Measurements from ENCODE around the gene PLCH2. TPM values are rescaled to one million over a fixed set of nuclear protein-coding genes. Genes with fewer than 3 reads are reported as not detected.

PLCH2 gene
- total RNA-seq, 2 donors from 2014 or later = 2.0 to 3.8 TPM

DNA sequence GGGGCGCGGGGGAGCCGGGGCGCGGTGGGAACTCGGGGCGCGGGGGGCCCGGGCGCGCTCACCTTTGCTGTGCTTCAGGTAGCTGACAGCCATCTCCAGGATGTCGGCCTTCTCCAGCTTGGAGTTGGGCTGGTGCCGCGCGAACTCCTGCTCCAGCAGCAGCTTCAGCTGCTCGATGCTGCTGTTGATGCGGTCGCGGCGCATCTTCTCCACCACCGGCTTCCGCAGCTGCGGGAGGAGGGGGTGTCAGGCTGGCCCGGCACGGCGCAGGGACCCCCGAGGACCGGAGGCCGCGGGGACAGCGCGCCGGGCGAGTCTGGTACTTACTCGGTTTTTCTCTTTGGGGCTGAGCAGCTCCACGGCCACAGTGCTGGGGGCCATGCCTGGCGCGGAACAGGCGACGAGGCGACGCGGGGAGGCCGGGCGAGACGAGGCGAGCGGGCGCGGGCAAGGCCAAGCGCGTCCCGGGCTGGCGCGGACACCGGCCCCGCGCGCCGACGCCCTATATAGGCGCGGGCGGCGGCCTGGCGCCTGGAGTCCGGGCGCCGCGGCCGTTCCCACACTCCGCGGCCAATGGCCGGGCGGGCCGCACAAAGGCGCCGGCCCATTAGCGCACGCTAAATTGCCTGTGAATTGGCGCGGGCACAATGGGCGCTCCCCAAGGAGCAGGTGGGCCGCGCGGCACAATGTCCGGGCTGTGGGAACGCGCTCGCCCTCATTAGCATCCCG, 53.9 kb downstream of the PLCH2 start, which contains the start of gene HES5:
Gene HES5 (minus strand): TSS at position 480 of the 729 bp plus-strand sequence. CDS start 99 bp downstream, at position 381.
- Histone ChIP-seq H3K4me3 (peak within 1 kb of the TSS; percentile 28), H3K9ac (ENCODE audit: low read depth in 2 of 2, low read length in 2 of 2) (peak within 1 kb of the TSS; percentile 56 to 68), H3K27ac (no peak within 1 kb of the TSS), H3K4me1 (peaks cover 9% of the 10 kb centered on the region), H3K36me3 (no peaks in the 10 kb centered on the region), H3K27me3 (peaks cover 19% of the 10 kb centered on the region), H3K9me3 (no peaks in the 10 kb centered on the region)
- TF ChIP-seq, protein P1, sequence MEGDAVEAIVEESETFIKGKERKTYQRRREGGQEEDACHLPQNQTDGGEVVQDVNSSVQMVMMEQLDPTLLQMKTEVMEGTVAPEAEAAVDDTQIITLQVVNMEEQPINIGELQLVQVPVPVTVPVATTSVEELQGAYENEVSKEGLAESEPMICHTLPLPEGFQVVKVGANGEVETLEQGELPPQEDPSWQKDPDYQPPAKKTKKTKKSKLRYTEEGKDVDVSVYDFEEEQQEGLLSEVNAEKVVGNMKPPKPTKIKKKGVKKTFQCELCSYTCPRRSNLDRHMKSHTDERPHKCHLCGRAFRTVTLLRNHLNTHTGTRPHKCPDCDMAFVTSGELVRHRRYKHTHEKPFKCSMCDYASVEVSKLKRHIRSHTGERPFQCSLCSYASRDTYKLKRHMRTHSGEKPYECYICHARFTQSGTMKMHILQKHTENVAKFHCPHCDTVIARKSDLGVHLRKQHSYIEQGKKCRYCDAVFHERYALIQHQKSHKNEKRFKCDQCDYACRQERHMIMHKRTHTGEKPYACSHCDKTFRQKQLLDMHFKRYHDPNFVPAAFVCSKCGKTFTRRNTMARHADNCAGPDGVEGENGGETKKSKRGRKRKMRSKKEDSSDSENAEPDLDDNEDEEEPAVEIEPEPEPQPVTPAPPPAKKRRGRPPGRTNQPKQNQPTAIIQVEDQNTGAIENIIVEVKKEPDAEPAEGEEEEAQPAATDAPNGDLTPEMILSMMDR (IDR thresholded peaks at IDR 0.05) = no peak
- peak; percentile 66 for DNase-seq
- intact Hi-C loops (cut with DNase I) = no loop called here

DNA sequence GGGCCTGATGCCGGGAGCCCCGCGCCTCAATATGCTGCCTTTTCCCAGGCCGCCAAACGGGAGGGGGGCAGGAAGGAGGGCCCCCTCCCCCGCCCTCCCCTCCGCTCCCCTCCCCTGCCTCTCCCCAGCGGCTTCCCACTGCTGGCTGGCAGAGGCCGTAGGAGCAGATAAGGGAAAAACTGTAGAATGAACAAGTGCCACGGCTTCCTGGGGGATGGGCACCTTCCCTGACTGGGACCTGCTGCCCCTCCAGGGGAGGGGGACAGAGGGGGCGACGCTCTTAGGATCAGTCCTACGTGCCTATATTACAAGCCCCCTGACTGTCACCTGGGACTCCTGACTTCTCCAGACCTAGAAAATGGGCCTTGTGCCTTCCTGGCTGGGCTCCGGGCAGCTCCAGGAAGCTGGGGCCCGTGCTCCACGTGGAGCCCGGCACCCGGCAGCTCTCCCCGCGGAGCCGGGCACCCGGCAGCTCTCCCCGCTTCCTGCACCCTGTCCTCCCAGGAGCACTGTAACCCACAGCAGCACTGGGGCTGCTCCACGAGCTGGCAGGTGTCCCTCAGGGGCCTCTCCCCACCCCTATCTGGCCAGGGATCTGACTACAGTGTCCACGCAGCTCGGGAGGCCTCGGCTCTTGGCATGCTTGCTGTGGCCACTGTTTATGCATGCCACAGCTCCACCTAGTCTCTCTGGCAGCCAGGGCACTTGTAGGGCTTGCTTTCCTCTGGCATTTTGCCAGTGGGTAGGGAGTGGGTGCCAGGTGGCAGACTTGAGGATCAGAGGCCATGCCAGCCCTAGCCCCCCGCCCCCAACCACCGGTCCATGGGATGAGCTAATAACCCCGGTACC, 54.6 kb downstream of the PLCH2 start:
- peak overlapping the region; percentile 28 for H3K4me3 ChIP-seq
- H3K9me3 ChIP-seq = no peaks in the 10 kb centered on the region
- DNase-seq = peak; percentile 65
- peak overlapping the region; percentile 1 to 56 for H3K9ac ChIP-seq (ENCODE audit: low read depth in 2 of 2, low read length in 2 of 2)
- intact Hi-C loops (cut with DNase I) = no loop called here
- H3K4me1 ChIP-seq = peaks cover 14% of the 10 kb centered on the region
- H3K27me3 ChIP-seq = peaks cover 23% of the 10 kb centered on the region
- H3K27ac ChIP-seq = no peak overlapping the region
- no peaks in the 10 kb centered on the region for H3K36me3 ChIP-seq
- TF ChIP-seq, protein P1 (IDR thresholded peaks at IDR 0.05) = no peak

DNA sequence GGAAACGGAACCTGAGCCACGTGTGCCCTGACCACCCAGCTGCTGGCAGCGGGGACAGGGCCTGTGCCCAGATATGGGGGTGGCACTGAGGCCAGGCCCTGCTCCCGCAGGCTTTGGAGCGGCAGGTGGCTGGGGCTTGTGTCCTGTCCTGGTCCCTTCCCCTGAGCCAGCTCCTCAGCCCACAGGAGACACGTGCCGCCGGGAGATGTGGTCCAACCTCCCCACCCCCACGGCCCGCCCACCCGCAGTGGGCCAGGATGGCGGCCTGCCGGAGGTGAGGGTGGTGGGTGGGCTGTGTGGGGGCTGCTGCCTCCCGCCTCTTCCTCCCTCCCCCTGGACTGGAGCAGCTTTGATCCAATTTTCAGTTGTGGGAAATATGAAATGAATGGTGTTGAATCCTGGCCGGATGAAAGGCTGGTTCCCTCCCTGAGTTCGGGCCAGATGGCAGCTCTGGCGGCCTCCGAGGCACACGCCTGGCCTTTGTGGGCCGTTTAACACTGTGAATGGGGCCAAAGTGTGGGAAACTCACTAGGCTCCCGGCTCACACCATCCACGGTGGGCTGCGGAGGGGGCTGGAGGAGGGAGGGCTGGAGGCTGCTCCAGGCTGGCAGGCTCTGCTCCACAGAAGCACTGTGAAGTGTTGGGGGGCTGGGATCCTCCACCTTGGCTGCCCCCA, 56.5 kb downstream of the PLCH2 start:
- H3K4me1 ChIP-seq = peaks cover 14% of the 10 kb centered on the region
- no peaks in the 10 kb centered on the region for H3K9me3 ChIP-seq
- peaks cover 24% of the 10 kb centered on the region for H3K27me3 ChIP-seq
- no peak for DNase-seq
- intact Hi-C loops (cut with DNase I) = no loop called here
- H3K27ac ChIP-seq = no peak overlapping the region
- H3K36me3 ChIP-seq = no peaks in the 10 kb centered on the region
- H3K4me3 ChIP-seq = no peak overlapping the region
- no peak overlapping the region for H3K9ac ChIP-seq (ENCODE audit: low read depth in 2 of 2, low read length in 2 of 2)
- TF ChIP-seq, protein P1 (IDR thresholded peaks at IDR 0.05) = no peak

DNA sequence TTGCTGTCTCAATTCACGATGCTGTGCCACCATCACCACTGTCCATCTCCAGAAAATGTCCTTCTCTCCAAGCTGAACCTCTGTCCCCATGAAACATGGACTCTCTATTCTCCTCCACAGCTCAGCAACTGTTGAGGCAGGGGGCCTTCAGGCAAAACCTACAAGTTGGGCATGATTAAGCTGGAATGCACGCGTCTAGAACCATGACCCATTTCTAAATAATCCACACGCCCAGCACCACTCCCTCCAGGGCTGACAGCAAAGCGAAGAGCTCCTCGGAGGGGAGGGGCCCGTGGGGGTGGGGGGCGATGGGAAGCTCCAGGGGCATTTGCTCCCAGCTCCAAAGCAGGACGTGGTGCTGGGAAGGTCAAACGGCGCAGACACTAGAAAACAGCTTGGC, 57.3 kb downstream of the PLCH2 start:
- TF ChIP-seq, protein P1 (IDR thresholded peaks at IDR 0.05) = no peak
- Histone ChIP-seq H3K36me3 (no peaks in the 10 kb centered on the region), H3K4me1 (peaks cover 14% of the 10 kb centered on the region), H3K27me3 (peaks cover 24% of the 10 kb centered on the region), H3K4me3 (no peak overlapping the region), H3K27ac (no peak overlapping the region), H3K9me3 (no peaks in the 10 kb centered on the region), H3K9ac (ENCODE audit: low read depth in 2 of 2, low read length in 2 of 2) (no peak overlapping the region)
- intact Hi-C loops (cut with DNase I) = no loop called here
- DNase-seq = no peak

DNA sequence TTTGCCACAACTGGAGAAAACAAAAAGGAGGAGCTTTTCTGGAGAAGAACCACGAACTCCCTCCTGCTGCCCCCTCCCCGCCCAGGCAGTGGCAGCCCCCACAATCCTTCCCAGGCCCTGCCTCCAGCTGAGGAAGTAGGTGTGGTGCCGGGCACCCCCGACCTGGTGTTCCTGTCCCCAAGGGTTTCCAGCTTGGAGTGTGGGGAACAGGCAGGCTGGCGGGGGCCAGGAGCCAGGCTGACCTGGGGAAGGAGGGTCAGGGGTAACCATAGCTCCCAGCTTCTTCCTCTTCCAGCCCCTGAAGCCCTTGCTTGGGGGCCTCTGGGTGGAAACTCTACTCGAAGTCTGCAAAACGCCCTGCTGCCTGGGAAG, 58.2 kb downstream of the PLCH2 start:
- intact Hi-C loops (cut with DNase I) = no loop called here
- DNase-seq = no peak
- Histone ChIP-seq H3K27ac (no peak overlapping the region), H3K4me3 (no peak overlapping the region), H3K4me1 (peaks cover 9% of the 10 kb centered on the region), H3K36me3 (no peaks in the 10 kb centered on the region), H3K9me3 (no peaks in the 10 kb centered on the region), H3K27me3 (peaks cover 24% of the 10 kb centered on the region), H3K9ac (ENCODE audit: low read depth in 2 of 2, low read length in 2 of 2) (no peak overlapping the region)
- TF ChIP-seq, protein P1 (IDR thresholded peaks at IDR 0.05) = no peak
